ENCODE data around the gene TNIP1. TPM values are rescaled to one million over a fixed set of nuclear protein-coding genes. Genes with fewer than 3 reads are reported as not detected.
A peak's percentile ranks its signal among the peaks of the same experiment; 100 is the strongest.

TNIP1 gene
- polyA plus RNA-seq, 2 of the 4 experiments (the other 2 are of a cell fraction): 48.4 to 53.4 TPM

- peak overlapping the region; percentile 84 to 90 for H3K27ac ChIP-seq
- no peak for ATAC-seq
- DNase-seq (ENCODE audit: low read depth in 1 of 2, low spot score in 1 of 2): no peak
- CTCF ChIA-PET: interaction anchor here (1.3 to 6.3 kb wide), 5 partner anchors 9 to 48 kb away, joined by 3 to 53 read pairs (median 6); no protein-coding TSS in a partner anchor
- WGBS (ENCODE audit: missing lambda C conversion rate): 97% methylated on average over 6 of the region's 6 CpGs
- FAIRE-seq: no peak
- no peaks in the 10 kb centered on the region for H3K9me3 ChIP-seq
- no peak overlapping the region for H3K4me3 ChIP-seq
- POLR2A ChIA-PET: no interaction called here
- peaks cover 37% of the 10 kb centered on the region for H3K4me1 ChIP-seq
- TF ChIP-seq FOSL2 (IDR thresholded peaks at IDR 0.05) (no peak), FOSL2 (CRISPR knock-in tag; IDR thresholded peaks at IDR 0.05) (no peak), HES2 (IDR thresholded peaks at IDR 0.05) (no peak), NR3C1 (IDR thresholded peaks at IDR 0.05) (no peak), CHD2 (IDR thresholded peaks at IDR 0.05; ENCODE audit: low read length, partially characterized antibody) (no peak), ZC3H11A (IDR thresholded peaks at IDR 0.05) (no peak), PHF8 (IDR thresholded peaks at IDR 0.05; ENCODE audit: borderline replicate concordance, low read depth) (no peak)
- peak overlapping the region; percentile 70 for H3K4me2 ChIP-seq
Observed at GRCh38 chr5:151096001-151096373, 15.2 kb upstream of the TNIP1 start.

GRCh38 chr5:151095341-151096000 is 14.6 kb upstream of the TNIP1 start:
- 62% methylated on average over 5 of the region's 5 CpGs for WGBS (ENCODE audit: missing lambda C conversion rate)
- CTCF ChIA-PET: interaction anchor here (1.3 to 6.3 kb wide), 5 partner anchors 9 to 48 kb away, joined by 3 to 53 read pairs (median 6); no protein-coding TSS in a partner anchor
- ATAC-seq: peak in 1 of 2 experiments; percentile 34; a peak in 3 of 6 replicates
- H3K4me1 ChIP-seq: peaks cover 37% of the 10 kb centered on the region
- POLR2A ChIA-PET: no interaction called here
- peak overlapping the region; percentile 84 to 90 for H3K27ac ChIP-seq
- no peak for TF ChIP-seq CEBPB (IDR thresholded peaks at IDR 0.05)
- TF ChIP-seq MAFK (IDR thresholded peaks at IDR 0.05; ENCODE audit: partially characterized antibody): no peak
- no peak for TF ChIP-seq PBX3 (IDR thresholded peaks at IDR 0.05)
- no peak for TF ChIP-seq RAD21 (conservative IDR thresholded peaks at IDR 0.05 in 1 of 2, IDR thresholded peaks at IDR 0.05 in 1 of 2)
- no peak for TF ChIP-seq USF2 (IDR thresholded peaks at IDR 0.05)
- TF ChIP-seq GATA3 (IDR thresholded peaks at IDR 0.05; ENCODE audit: borderline replicate concordance): no peak
- no peak for TF ChIP-seq JUNB (IDR thresholded peaks at IDR 0.05)
- no peak for TF ChIP-seq NR3C1 (IDR thresholded peaks at IDR 0.05)
- TF ChIP-seq HOXA7 (CRISPR knock-in tag; IDR thresholded peaks at IDR 0.05): no peak
- TF ChIP-seq FOXS1 (CRISPR knock-in tag; IDR thresholded peaks at IDR 0.05): no peak
- TF ChIP-seq MAX (IDR thresholded peaks at IDR 0.05): no peak
- no peak for TF ChIP-seq NFE2L2 (conservative IDR thresholded peaks at IDR 0.05; ENCODE audit: low read length)
- TF ChIP-seq ELK1 (IDR thresholded peaks at IDR 0.05; ENCODE audit: low read depth, low read length): no peak
- TF ChIP-seq RFX5 (IDR thresholded peaks at IDR 0.05): no peak
- no peak for TF ChIP-seq E2F6 (IDR thresholded peaks at IDR 0.05; ENCODE audit: borderline replicate concordance, low read depth)
- no peak for TF ChIP-seq TP53 (CRISPR knock-in tag; IDR thresholded peaks at IDR 0.05)
- TF ChIP-seq BHLHE40 (IDR thresholded peaks at IDR 0.05; ENCODE audit: low read depth, low read length): no peak
- H3K4me2 ChIP-seq: peak overlapping the region; percentile 70
- H3K9me3 ChIP-seq: no peaks in the 10 kb centered on the region
- H3K4me3 ChIP-seq: no peak overlapping the region
- peak in 1 of 2 experiments; percentile 41 for DNase-seq (ENCODE audit: low read depth in 1 of 2, low spot score in 1 of 2)
- FAIRE-seq: no peak

Data from A549 (cell line).